SK-N-SH (cell line): ENCODE results near the gene CD248.

Experiments
- FOXJ3 ChIP-seq: sonication (generic); formaldehyde crosslinking; IDR thresholded peaks from 2 replicates; pipeline ENCODE4 v1.5.1; 2020; ENCODE audit warnings: mild to moderate bottlenecking, missing genetic modification reagents
- JUND ChIP-seq: IDR thresholded peaks from 2 replicates; pipeline ENCODE4 v1.4.0; 2012
- NFIC ChIP-seq: IDR thresholded peaks from 2 replicates; pipeline ENCODE4 v1.4.0; 2012; ENCODE audit warnings: borderline replicate concordance
- POLR2AphosphoS5 ChIP-seq: IDR thresholded peaks from 2 replicates; pipeline ENCODE4 v1.6.1; 2012; ENCODE audit warnings: low read depth, low read length
- TCF12 ChIP-seq: IDR thresholded peaks from 2 replicates; pipeline ENCODE4 v1.4.0; 2012
- TF ChIP-seq, protein P1 (sequence below): fragments of 200-600 bp; sonication (generic); IDR thresholded peaks from 2 replicates; pipeline ENCODE4 v1.6.1; 2017; ENCODE audit warnings: antibody characterized with exemption, mild to moderate bottlenecking, moderate library complexity
- TF ChIP-seq, protein P2 (sequence below): IDR thresholded peaks from 2 replicates; pipeline ENCODE4 v1.4.0; 2012; ENCODE audit warnings: low read depth

DNA sequence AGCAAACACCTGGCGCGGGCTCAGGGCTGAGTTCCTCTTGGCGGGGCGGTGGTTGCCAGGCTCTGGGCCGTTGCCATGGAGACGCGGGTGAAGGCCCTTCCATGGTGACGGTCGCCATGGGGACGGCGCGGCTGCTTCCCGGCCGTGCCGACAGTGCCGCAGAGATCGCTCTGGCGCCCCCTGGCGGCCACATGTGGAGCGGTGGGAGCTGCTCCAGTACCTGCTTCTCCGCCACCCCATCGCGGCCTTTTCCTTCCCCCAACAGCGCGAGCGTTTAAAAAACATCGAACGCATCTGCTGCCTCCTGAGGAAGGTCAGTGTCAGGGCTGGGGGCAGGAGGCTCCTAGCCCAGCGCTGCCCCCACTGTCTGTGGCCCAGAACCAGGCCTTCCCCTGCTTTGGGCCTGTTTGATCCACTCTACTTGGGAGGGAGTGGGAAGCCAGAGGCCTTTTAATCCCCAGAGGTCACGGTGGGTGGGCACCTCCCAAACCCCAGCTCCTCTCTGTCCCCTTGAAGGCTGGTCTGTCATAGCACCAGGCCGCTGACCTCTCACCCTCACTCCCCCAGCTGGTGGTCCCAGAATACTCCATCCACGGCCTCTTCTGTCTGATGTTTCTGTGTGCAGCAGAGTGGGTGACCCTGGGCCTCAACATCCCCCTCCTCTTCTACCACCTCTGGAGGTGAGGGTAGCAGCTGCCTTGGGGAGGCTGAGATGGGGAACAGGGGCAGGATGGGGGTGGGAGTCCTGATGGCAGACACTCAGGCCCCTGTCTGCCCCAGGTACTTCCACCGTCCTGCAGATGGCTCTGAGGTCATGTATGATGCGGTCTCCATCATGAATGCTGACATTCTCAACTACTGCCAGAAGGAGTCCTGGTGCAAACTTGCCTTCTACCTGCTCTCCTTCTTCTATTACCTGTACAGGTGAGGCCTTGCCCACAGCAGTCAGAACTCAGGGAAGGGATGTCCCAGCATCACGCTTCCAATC lies 34.1 kb downstream of the CD248 start:
- no peak for TF ChIP-seq POLR2AphosphoS5
- no peak for TF ChIP-seq JUND
- TF ChIP-seq, protein P1, sequence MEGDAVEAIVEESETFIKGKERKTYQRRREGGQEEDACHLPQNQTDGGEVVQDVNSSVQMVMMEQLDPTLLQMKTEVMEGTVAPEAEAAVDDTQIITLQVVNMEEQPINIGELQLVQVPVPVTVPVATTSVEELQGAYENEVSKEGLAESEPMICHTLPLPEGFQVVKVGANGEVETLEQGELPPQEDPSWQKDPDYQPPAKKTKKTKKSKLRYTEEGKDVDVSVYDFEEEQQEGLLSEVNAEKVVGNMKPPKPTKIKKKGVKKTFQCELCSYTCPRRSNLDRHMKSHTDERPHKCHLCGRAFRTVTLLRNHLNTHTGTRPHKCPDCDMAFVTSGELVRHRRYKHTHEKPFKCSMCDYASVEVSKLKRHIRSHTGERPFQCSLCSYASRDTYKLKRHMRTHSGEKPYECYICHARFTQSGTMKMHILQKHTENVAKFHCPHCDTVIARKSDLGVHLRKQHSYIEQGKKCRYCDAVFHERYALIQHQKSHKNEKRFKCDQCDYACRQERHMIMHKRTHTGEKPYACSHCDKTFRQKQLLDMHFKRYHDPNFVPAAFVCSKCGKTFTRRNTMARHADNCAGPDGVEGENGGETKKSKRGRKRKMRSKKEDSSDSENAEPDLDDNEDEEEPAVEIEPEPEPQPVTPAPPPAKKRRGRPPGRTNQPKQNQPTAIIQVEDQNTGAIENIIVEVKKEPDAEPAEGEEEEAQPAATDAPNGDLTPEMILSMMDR: peak; percentile 95
- TF ChIP-seq TCF12: no peak
- TF ChIP-seq, protein P2, sequence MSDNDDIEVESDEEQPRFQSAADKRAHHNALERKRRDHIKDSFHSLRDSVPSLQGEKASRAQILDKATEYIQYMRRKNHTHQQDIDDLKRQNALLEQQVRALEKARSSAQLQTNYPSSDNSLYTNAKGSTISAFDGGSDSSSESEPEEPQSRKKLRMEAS: 0 out of 2 replicates have a peak, but pooled peaks have one; percentile 31
- no peak for TF ChIP-seq FOXJ3 (CRISPR knock-in tag)
- TF ChIP-seq NFIC: no peak
